Gastroesophageal sphincter (tissue), 4 donors: Measurements from ENCODE around the gene TTLL12. TPM values are rescaled to one million over a fixed set of nuclear protein-coding genes. Genes with fewer than 3 reads are reported as not detected.

Experiments used
- ATAC-seq: fragments of 150-250 bp; one replicate; pipeline ENCODE4 v1.9.1; 2016; ENCODE audit warnings: mild to moderate bottlenecking, moderate library complexity
- H3K27ac ChIP-seq, 4 donors: fragments of 200-600 bp; sonication (generic) in 3 of 4; 1 replicate in 3 of 4; 2 replicates in 1 of 4; pipeline ENCODE4 v1.5.1; 2016 to 2019
- H3K27me3 ChIP-seq: fragments of 200-600 bp; sonication (generic); one replicate; pipeline ENCODE4 v1.5.1; 2019
- H3K36me3 ChIP-seq, 2 donors: fragments of 200-600 bp; sonication (generic); one replicate each; pipeline ENCODE4 v1.5.1; 2019; ENCODE audit warnings: control low read depth in 1 of 2
- H3K4me1 ChIP-seq, 3 donors: fragments of 200-600 bp; sonication (generic); 1 replicate in 2 of 3; 2 replicates in 1 of 3; pipeline ENCODE4 v1.5.1; 2016 to 2019; ENCODE audit warnings: control low read depth in 2 of 3
- H3K4me3 ChIP-seq, 2 donors: fragments of 200-600 bp; sonication (generic); one replicate each; pipeline ENCODE4 v1.5.1; 2019; ENCODE audit warnings: mild to moderate bottlenecking in 1 of 2, moderate library complexity in 1 of 2
- H3K9me3 ChIP-seq, 3 donors: fragments of 200-600 bp; sonication (generic); one replicate each; pipeline ENCODE4 v1.5.1; 2017 to 2019; ENCODE audit warnings: control low read depth in 2 of 3
- EP300 ChIP-seq: sonication (generic); formaldehyde crosslinking; IDR thresholded peaks from one replicate; pipeline ENCODE4 v1.6.1; 2017; ENCODE audit warnings: antibody characterized with exemption, mild to moderate bottlenecking
- POLR2A ChIP-seq, 2 donors: fragments of 450-650 bp; IDR thresholded peaks; one replicate each; pipeline ENCODE4 v1.6.1; 2017; ENCODE audit warnings: antibody characterized with exemption in 2 of 2, mild to moderate bottlenecking in 2 of 2, moderate library complexity in 1 of 2
- POLR2AphosphoS5 ChIP-seq: sonication (generic); formaldehyde crosslinking; IDR thresholded peaks from one replicate; pipeline ENCODE4 v1.6.1; 2017; ENCODE audit warnings: antibody characterized with exemption
- WGBS, 2 donors: methylation state at CpG; one replicate each; pipeline ENCODE4 v1.1.5; 2018; ENCODE audit warnings: low coverage in 1 of 2; 5-methylcytosine and 5-hydroxymethylcytosine counted together
- total RNA-seq, 4 donors: library from RNA; depleted of rRNA; stranded (reverse); fragments of >200 nt; gene quantifications; one replicate each; pipeline ENCODE4 v1.1.0, GENCODE V29; 2016
- TF ChIP-seq, protein P1 (sequence below), 4 experiments: fragments of 200-600 bp in 2 of 4; fragments of 450-650 bp in 2 of 4; sonication (generic) in 1 of 4; IDR thresholded peaks; one replicate each; pipeline ENCODE4 v1.5.1; 2017 to 2019; ENCODE audit warnings: antibody characterized with exemption in 4 of 4, mild to moderate bottlenecking in 2 of 4, moderate library complexity in 2 of 4

The TTLL12 gene
- total RNA-seq, 4 donors from 2014 or later, result 20.8 to 34.5 (median 23.4) TPM

DNA sequence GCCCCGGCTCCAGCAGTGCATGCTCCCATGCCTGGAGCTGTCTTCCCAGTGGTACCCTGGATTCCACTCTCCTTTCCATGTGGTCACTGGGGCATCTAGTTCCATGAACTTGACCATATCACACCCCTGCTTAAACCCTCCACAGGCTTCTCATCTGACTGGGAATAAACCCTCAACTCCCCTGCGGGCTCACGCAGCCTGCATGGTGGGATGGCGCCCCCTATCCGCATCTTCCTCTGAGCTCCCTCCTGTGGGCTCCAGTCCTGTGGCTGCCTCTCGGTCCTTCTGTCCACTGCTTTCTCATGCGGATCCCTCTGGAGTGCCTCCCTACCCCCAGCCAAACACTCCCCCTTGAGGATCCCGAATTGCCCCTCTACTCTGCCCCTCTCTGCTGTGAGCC is 41.4 kb upstream of the TTLL12 start:
- H3K27ac ChIP-seq, result no peak overlapping the region
- no peak for ATAC-seq
- WGBS, 2 donors, result 68% methylated on average over 8 of the region's 8 CpGs; no CpG with 5 or more reads in 1 of the 2 donors
- H3K9me3 ChIP-seq, result no peaks in the 10 kb centered on the region
- peaks cover 0 to 8% (median 0%) of the 10 kb centered on the region in 3 donors for H3K4me1 ChIP-seq
- TF ChIP-seq POLR2AphosphoS5 (no peak), EP300 (no peak), POLR2A (IDR thresholded peaks at IDR 0.05) (no peak)
- TF ChIP-seq, protein P1, sequence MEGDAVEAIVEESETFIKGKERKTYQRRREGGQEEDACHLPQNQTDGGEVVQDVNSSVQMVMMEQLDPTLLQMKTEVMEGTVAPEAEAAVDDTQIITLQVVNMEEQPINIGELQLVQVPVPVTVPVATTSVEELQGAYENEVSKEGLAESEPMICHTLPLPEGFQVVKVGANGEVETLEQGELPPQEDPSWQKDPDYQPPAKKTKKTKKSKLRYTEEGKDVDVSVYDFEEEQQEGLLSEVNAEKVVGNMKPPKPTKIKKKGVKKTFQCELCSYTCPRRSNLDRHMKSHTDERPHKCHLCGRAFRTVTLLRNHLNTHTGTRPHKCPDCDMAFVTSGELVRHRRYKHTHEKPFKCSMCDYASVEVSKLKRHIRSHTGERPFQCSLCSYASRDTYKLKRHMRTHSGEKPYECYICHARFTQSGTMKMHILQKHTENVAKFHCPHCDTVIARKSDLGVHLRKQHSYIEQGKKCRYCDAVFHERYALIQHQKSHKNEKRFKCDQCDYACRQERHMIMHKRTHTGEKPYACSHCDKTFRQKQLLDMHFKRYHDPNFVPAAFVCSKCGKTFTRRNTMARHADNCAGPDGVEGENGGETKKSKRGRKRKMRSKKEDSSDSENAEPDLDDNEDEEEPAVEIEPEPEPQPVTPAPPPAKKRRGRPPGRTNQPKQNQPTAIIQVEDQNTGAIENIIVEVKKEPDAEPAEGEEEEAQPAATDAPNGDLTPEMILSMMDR (IDR thresholded peaks at IDR 0.05), result no peak
- H3K4me3 ChIP-seq, result no peak overlapping the region
- H3K27me3 ChIP-seq, result peaks cover 8% of the 10 kb centered on the region
- H3K36me3 ChIP-seq, result peaks cover 0 to 79% of the 10 kb centered on the region in 2 donors

- no peaks in the 10 kb centered on the region for H3K9me3 ChIP-seq
- TF ChIP-seq POLR2A (IDR thresholded peaks at IDR 0.05), result no peak
- no peak for TF ChIP-seq EP300
- TF ChIP-seq, protein P1 (IDR thresholded peaks at IDR 0.05), result no peak
- no peak for TF ChIP-seq POLR2AphosphoS5
- no peak for ATAC-seq
- H3K27ac ChIP-seq, result no peak overlapping the region
- peaks cover 8% of the 10 kb centered on the region for H3K27me3 ChIP-seq
- peaks cover 0 to 85% of the 10 kb centered on the region in 2 donors for H3K36me3 ChIP-seq
- H3K4me1 ChIP-seq, result peaks cover 0 to 12% (median 0%) of the 10 kb centered on the region in 3 donors
- no peak overlapping the region for H3K4me3 ChIP-seq
- 40% methylated on average over 1 of the region's 17 CpGs; no CpG with 5 or more reads in 1 of the 2 donors for WGBS, 2 donors
These were observed 40.3 kb upstream of the TTLL12 start for GRCh38 chr22:43227239-43227630.

GRCh38 chr22:43226377-43227238 is 39.7 kb upstream of the TTLL12 start:
- H3K27me3 ChIP-seq, result peaks cover 4% of the 10 kb centered on the region
- no peak for TF ChIP-seq POLR2AphosphoS5
- TF ChIP-seq, protein P1 (IDR thresholded peaks at IDR 0.05), result no peak
- no peak for TF ChIP-seq EP300
- TF ChIP-seq POLR2A (IDR thresholded peaks at IDR 0.05), result no peak
- H3K4me3 ChIP-seq, result no peak overlapping the region
- 27% methylated on average over 2 of the region's 19 CpGs; no CpG with 5 or more reads in 1 of the 2 donors for WGBS, 2 donors
- peaks cover 0 to 15% (median 0%) of the 10 kb centered on the region in 3 donors for H3K4me1 ChIP-seq
- H3K36me3 ChIP-seq, result peaks cover 0 to 89% of the 10 kb centered on the region in 2 donors
- no peaks in the 10 kb centered on the region for H3K9me3 ChIP-seq
- H3K27ac ChIP-seq, result no peak overlapping the region
- no peak for ATAC-seq

DNA sequence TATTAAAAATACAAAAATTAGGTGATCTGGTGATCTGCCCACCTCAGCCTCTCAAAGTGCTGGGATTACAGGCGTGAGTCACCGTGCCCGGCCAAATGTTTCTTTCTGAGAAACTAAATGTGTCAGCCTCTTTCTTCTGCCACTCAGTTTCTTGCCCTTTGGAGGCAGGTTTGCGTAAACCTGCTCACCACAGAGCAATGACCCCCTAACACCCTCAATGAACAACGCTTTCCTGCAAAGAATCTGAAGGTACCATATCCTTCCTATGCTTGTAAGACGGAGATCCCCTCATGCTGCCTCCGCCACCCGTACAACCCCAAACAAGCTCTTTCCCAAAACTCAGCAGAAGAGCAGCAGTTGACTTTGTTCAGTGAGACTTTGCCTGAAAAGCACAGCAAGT is 38.7 kb upstream of the TTLL12 start:
- Histone ChIP-seq H3K9me3 (no peaks in the 10 kb centered on the region), H3K4me1 (peaks cover 0 to 15% (median 0%) of the 10 kb centered on the region in 3 donors), H3K27ac (no peak overlapping the region), H3K4me3 (no peak overlapping the region), H3K36me3 (peaks cover 0 to 90% of the 10 kb centered on the region in 2 donors), H3K27me3 (no peaks in the 10 kb centered on the region)
- ATAC-seq, result no peak
- 84% methylated on average over 6 of the region's 8 CpGs; no CpG with 5 or more reads in 1 of the 2 donors for WGBS, 2 donors
- no peak for TF ChIP-seq POLR2AphosphoS5

- Histone ChIP-seq H3K4me1 (peaks cover 0 to 15% (median 0%) of the 10 kb centered on the region in 3 donors), H3K36me3 (peaks cover 0 to 90% of the 10 kb centered on the region in 2 donors), H3K27ac (no peak overlapping the region), H3K27me3 (no peaks in the 10 kb centered on the region), H3K4me3 (no peak overlapping the region), H3K9me3 (no peaks in the 10 kb centered on the region)
- no peak for ATAC-seq
- TF ChIP-seq POLR2A (IDR thresholded peaks at IDR 0.05) (no peak), POLR2AphosphoS5 (no peak), EP300 (no peak)
- TF ChIP-seq, protein P1 (IDR thresholded peaks at IDR 0.05), result no peak
- WGBS, 2 donors, result 100% methylated on average over 2 of the region's 13 CpGs; no CpG with 5 or more reads in 1 of the 2 donors
These were observed 36.1 kb upstream of the TTLL12 start for GRCh38 chr22:43222987-43223386.
